DMS53 treated with DMSO at 0.1 percent for 48 hours (cell line): ENCODE data around the gene DPPA5.
"Not testable (repeated sequence)": the region's sequence is repeated elsewhere in the genome, so short reads cannot be mapped to it uniquely, and the experiment has no call there.

ENCODE experiments used
- DNase-seq: peaks from one replicate; lab custom pipeline; 2025; ENCODE audit not compliant: unreplicated experiment; lab: John Stamatoyannopoulos, UW

DPPA5 gene

GRCh38 chr6:73364549-73364948 lies 10.5 kb upstream of the DPPA5 start:
- no peak for DNase-seq

GRCh38 chr6:73364121-73364520 lies 10.0 kb upstream of the DPPA5 start:
- DNase-seq = no peak

- DNase-seq = no peak
Measured at GRCh38 chr6:73363537-73363875, 9.4 kb upstream of the DPPA5 start.

DNA sequence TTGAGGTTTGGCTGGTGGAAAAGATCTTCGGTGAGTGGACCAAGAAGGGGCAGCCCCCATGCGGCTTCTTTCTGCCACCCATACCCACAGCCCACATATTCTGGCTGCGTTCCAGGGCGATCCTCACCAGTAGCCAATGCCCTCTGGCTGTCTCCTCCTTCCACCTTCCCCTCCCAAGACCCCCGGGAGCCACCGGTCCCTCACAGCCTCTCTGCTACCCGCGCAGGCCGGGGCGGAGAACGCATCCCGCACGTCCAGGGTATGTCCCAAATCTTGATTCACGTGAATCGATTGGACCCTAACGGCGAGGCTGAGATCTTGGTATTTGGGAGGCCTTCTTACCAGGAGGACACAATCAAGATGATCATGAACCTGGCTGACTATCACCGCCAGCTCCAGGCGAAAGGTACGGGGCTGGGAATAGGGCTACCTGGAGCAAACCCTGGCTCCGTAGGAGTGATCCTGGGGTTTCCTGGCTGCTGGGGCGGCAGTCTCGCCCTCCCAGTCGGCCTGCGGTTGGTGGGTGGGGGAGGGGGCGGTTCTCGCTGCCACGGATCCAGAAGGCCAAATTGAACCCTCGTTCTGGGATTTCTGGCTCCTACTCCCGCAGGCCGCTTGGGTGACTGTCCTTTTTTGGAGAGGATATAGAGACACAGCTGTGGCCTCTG lies 8.9 kb upstream of the DPPA5 start:
- DNase-seq = no peak

GRCh38 chr6:73362358-73362757 lies 8.3 kb upstream of the DPPA5 start, which contains the start of gene KHDC3L:
Gene KHDC3L (plus strand): TSS chr6:73362658. CDS start chr6:73362730, 72 bp downstream.
- no peak for DNase-seq

DNA sequence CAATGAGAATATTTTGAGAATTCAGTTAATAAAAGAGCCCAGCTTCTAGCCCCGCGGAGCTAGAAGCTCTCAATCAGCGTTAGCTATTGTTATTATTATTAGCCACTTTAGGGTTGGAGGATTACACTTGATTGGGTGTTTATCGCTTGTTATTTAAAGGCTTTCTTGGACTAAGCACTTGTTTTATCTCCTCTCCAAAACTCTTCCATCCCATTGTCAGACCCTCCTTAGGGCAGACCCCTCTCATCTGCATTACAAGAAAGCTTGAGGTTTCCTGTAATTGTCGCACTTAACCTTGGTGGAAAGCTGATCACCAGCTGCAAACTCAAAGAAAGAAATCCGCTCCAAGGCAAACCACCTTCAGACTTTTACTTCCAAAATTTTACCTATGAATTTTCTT lies 4.8 kb downstream of the DPPA5 start:
- DNase-seq = no peak

DNA sequence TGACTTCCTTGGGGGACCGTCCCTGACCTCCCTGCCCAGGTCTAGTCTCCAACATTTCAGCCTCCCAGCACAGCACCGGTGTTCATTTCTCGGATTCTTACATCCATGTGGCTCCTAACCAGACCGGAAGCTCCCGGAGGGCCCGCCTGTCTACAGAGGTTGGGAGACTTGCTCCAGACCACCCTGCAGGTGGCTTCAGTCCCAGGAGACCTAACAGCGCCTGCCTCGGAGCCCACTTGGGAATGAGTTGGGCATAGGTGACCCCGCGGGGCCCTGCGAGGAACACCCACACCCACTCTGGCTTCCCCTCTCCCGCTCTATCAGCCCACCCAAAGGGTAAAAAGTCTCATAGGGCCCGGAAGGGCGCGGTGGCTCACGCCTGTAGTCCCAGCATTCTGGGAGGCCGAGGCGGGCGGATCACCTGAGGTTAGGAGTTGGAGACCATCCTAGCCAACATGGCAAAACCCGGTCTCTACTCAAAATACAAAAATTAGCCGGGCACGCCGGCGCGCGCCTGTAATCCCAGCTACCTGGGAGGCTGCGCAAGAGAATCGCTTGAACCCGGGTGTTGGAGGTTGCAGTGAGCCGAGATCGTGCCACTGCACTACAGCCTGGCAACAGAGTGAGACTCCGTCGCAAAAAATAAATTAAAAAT lies 5.4 kb downstream of the DPPA5 start:
- DNase-seq = no peak

- no peak for DNase-seq
Measured at GRCh38 chr6:73343164-73343563, 10.9 kb downstream of the DPPA5 start.

GRCh38 chr6:73342174-73342573 lies 11.9 kb downstream of the DPPA5 start:
- no peak for DNase-seq

- no peak for DNase-seq
Measured at GRCh38 chr6:73341335-73341734, 12.7 kb downstream of the DPPA5 start.

GRCh38 chr6:73340048-73340447 lies 14.0 kb downstream of the DPPA5 start:
- peak; percentile 63 for DNase-seq

DNA sequence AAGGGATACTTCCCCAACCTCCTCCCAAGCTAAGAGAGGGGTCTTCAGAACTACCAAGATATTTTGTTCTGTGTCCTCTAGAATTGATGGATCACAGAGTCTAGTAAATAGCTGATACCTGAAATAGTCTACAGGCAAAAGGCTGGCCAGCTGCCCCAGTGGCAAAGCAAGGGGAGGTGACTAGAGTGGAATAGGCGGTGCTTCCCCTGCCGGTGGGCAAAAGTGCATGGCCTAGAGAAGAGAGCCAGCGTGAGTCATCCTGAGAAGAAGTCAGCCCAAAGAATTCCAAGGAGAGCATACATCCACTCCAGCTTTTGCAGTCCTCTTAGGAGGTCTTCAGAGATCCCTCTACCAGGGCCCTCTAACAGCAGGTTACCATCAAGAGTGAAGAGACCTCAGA lies 14.7 kb downstream of the DPPA5 start:
- no peak for DNase-seq

GRCh38 chr6:73329201-73329600 lies 24.9 kb downstream of the DPPA5 start:
- DNase-seq = no peak

- no peak for DNase-seq
Measured at GRCh38 chr6:73328790-73329189, 25.3 kb downstream of the DPPA5 start.

- no peak for DNase-seq
Measured at GRCh38 chr6:73325656-73326055, 28.4 kb downstream of the DPPA5 start.

DNA sequence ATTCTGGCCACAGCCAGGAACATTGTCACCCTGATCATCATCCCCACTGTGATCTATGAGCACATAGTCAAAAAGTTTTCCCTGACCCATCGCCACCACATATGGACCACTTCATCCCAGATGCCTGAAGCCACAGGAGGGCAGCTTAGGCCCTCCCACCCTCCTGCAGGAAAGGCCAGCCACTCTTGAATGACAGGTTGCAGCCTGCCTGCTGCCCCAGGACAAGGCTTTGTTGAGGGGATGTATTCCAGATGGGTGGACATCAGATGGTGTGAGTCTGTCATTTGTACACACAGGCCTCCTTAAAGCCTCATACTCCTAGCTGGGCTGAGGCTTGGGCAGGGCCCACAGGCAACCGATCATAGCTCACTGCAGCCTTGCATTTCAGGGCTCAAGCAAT lies 30.8 kb downstream of the DPPA5 start:
- no peak for DNase-seq

- DNase-seq = no peak
Measured at GRCh38 chr6:73314577-73315492, 39.2 kb downstream of the DPPA5 start.

- DNase-seq = not testable (repeated sequence)
Measured at GRCh38 chr6:73310503-73310845, 43.6 kb downstream of the DPPA5 start.

GRCh38 chr6:73309785-73310502 lies 44.1 kb downstream of the DPPA5 start:
- peak; percentile 63 for DNase-seq

GRCh38 chr6:73309535-73309784 lies 44.6 kb downstream of the DPPA5 start:
- no peak for DNase-seq

- peak; percentile 67 for DNase-seq
Measured at GRCh38 chr6:73308712-73309534, 45.2 kb downstream of the DPPA5 start.
